ENCODE measurements around the gene APBA1. TPM values are rescaled to one million over a fixed set of nuclear protein-coding genes. Genes with fewer than 3 reads are reported as not detected.

The APBA1 gene
- total RNA-seq, 1 experiment from 2014 or later, result 1.8 TPM

DNA sequence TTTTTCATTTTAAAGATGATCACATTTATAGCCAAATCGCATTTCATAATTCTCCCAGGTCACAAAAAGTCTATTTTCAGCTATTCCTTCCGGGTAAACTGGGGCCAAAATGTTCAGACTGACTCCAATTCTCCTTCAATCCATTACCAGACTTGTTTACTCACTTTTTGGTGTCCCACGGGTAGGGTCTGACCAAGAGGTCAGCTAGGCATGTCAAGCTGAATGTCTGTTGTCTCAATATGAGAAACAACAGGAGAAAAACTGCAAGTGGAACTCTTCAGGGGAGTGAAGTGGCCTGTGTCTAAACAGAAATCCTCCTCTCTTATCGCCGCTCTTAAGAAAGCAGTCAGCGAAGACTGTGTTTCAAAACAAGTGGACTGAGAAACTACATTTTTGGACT, 171.3 kb downstream of the APBA1 start:
- peaks cover 7% of the 10 kb centered on the region for H3K27me3 Mint-ChIP-seq (ENCODE audit: low read depth)
- Histone ChIP-seq H3K23me2 (ENCODE audit: insufficient read length, low read depth, low read length, poor library complexity, severe bottlenecking) (no peaks in the 10 kb centered on the region), H4K91ac (ENCODE audit: insufficient read length, low read depth, low read length) (no peak overlapping the region), H3K79me2 (ENCODE audit: insufficient read depth, low read length) (no peaks in the 10 kb centered on the region), H4K20me1 (ENCODE audit: control insufficient read depth, insufficient read depth, insufficient read length) (no peaks in the 10 kb centered on the region), H3K23ac (ENCODE audit: insufficient read length, low read depth, low read length) (no peak overlapping the region), H3K27ac (ENCODE audit: insufficient read length, low read depth, low read length) (no peak overlapping the region), H2BK120ac (ENCODE audit: low read depth, low read length, poor library complexity, severe bottlenecking) (no peak overlapping the region), H3K56ac (ENCODE audit: insufficient read length, low read depth, low read length) (no peak overlapping the region), H3K4ac (ENCODE audit: low read depth, low read length) (no peak overlapping the region), H3T11ph (ENCODE audit: low read length) (no peak overlapping the region), H3K27me3 (ENCODE audit: insufficient read depth, low read length) (no peaks in the 10 kb centered on the region), H2BK5ac (ENCODE audit: insufficient read length, low read length) (no peak overlapping the region), H2AK5ac (ENCODE audit: insufficient read length, low read length) (no peak overlapping the region), H3K9ac (ENCODE audit: extremely low read depth, insufficient read length, low read length) (no peak overlapping the region), H3K14ac (ENCODE audit: insufficient read depth, low read length) (no peak overlapping the region), H3K4me1 (ENCODE audit: insufficient read depth, low read length) (no peaks in the 10 kb centered on the region), H4K8ac (replicated peaks; ENCODE audit: insufficient read length, low read depth, low read length) (no peak overlapping the region), H3K9me3 (ENCODE audit: control insufficient read depth, low read depth, low read length) (no peaks in the 10 kb centered on the region), H3K79me1 (ENCODE audit: insufficient read depth, low read depth, low read length, poor library complexity, severe bottlenecking) (no peaks in the 10 kb centered on the region), H3K4me2 (ENCODE audit: insufficient read depth, insufficient read length, low read length) (no peak overlapping the region), H2BK12ac (ENCODE audit: insufficient read length, low read depth, low read length) (no peak overlapping the region), H4K5ac (ENCODE audit: insufficient read length, low read depth, low read length) (no peak overlapping the region), H2AFZ (ENCODE audit: low read length) (no peak overlapping the region), H2BK20ac (ENCODE audit: low read depth, low read length, poor library complexity, severe bottlenecking) (no peak overlapping the region), H3K18ac (ENCODE audit: insufficient read length, low read depth, low read length) (no peak overlapping the region), H2BK15ac (ENCODE audit: low read depth, low read length) (no peak overlapping the region)
- no peak overlapping the region for H3K27ac Mint-ChIP-seq
- H3K4me3 Mint-ChIP-seq, result no peak overlapping the region
- H3K4me1 Mint-ChIP-seq, result peaks cover 14 to 15% of the 10 kb centered on the region in 2 experiments
- peaks cover 0 to 4% (median 0%) of the 10 kb centered on the region in 3 experiments; a peak in 2 of 7 replicates for H3K36me3 Mint-ChIP-seq (ENCODE audit: insufficient read depth in 1 of 3, low read depth in 3 of 3)
- H3K9me3 Mint-ChIP-seq, result peaks cover 0 to 3% of the 10 kb centered on the region in 2 experiments; a peak in 1 of 5 replicates
- DNase-seq, result no peak
- WGBS (ENCODE audit: extremely low coverage, insufficient read length, low lambda C conversion rate), result no CpG with 5 or more reads among the region's 6 CpGs
- TF ChIP-seq CTCF (conservative IDR thresholded peaks at IDR 0.05), result no peak

Measured in H9 (cell line).